Middle frontal gyrus (tissue), 1 donor: ENCODE data around the gene NFKBIA.
"Not testable (repeated sequence)": the region's sequence is repeated elsewhere in the genome, so short reads cannot be mapped to it uniquely, and the experiment has no call there.

Experiments
- DNase-seq: peaks from one replicate; pipeline ENCODE4 v3.0.0-alpha.2; 2015; ENCODE audit warnings: low spot score; ENCODE audit errors: extremely low spot score

The NFKBIA gene

GRCh38 chr14:35390577-35391387, 13.8 kb downstream of the NFKBIA start:
- no peak for DNase-seq

- no peak for DNase-seq
These were observed 15.3 kb downstream of the NFKBIA start for GRCh38 chr14:35389315-35389667.

DNA sequence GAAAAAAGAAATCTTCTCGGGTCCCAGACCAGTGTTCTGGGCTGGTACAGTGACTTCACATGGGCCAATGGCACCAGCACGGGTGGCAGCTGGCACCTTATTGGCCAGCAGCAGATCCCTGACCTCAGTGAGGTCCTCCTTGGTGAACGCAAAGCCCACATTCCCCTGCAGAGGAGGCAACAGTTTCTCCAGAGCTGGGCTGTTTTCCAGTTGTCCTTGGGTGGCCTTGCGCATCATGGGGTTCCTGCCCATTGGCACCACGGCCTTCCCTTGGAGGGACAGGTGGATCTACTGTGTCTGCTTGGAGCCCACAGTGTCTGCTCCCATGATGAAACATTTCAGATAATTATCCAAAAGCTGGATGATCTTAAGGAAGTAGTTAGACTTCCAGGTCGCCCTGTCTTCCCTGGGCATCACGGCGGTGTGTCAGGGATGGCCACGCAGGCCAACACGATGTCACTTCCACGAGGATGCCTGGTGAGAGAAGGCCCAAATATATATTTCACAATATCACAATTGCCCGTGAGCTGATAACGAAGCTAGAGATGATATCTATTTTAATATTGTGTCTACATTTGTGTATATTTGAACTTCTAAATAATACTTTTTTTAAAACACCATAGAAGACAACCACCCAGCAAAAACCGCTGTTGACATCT, 15.8 kb downstream of the NFKBIA start:
- no peak for DNase-seq

- DNase-seq: no peak
These were observed 16.6 kb downstream of the NFKBIA start for GRCh38 chr14:35387713-35388579.

GRCh38 chr14:35387219-35387618, 17.3 kb downstream of the NFKBIA start:
- no peak for DNase-seq

DNA sequence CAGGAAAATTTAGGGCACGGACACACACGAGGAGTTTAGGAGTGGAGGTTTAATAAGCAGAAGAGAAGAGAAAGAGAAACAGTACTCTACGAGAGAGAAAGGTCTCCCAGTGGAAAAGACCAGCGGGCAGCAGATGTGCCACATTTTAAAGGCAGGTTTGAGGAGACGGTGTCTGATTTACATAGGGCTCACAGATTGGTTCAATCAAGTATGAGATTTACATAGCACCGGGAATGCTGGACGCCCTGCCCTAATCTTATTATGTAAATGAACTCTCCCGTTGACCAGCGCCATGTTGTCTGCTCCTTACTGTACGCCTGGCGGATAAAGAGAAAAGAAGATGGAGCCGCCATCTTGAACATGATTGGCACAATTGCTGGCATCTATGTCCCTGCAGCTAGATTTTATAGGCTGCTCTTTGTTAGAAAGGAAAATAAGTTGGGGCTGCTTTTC, 17.9 kb downstream of the NFKBIA start:
- no peak for DNase-seq

GRCh38 chr14:35385042-35385839, 19.3 kb downstream of the NFKBIA start:
- peak; percentile 44 for DNase-seq

GRCh38 chr14:35384455-35385041, 20.0 kb downstream of the NFKBIA start:
- DNase-seq: no peak

- DNase-seq: no peak
These were observed 20.7 kb downstream of the NFKBIA start for GRCh38 chr14:35383569-35384454.

- no peak for DNase-seq
These were observed 23.8 kb downstream of the NFKBIA start for GRCh38 chr14:35380794-35381193.

GRCh38 chr14:35379234-35379933, 25.2 kb downstream of the NFKBIA start:
- DNase-seq: not testable (repeated sequence)

- DNase-seq: no peak
These were observed 25.9 kb downstream of the NFKBIA start for GRCh38 chr14:35378425-35379233.

DNA sequence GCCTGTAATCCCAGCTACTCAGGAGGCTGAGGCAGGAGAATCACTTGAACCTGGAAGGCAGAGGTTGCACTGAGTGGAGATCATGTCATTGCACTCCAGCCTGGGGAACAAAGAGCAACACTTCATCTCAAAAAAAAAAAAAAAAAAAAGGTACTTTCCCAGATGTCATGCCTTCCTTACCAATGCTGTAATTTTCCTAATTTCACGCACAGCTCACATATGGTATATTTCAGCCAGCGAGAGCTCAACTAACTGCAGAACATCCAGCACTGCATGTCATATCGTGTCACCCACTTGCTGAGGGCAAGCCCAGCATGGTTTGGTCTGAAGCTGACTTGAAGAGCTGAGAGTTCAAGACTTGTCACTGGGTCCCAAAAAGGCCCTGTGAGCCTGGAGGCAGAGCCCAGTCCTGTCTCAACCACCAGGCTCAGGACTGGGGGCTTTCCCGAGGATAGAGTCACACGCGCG, 29.0 kb downstream of the NFKBIA start:
- no peak for DNase-seq

DNA sequence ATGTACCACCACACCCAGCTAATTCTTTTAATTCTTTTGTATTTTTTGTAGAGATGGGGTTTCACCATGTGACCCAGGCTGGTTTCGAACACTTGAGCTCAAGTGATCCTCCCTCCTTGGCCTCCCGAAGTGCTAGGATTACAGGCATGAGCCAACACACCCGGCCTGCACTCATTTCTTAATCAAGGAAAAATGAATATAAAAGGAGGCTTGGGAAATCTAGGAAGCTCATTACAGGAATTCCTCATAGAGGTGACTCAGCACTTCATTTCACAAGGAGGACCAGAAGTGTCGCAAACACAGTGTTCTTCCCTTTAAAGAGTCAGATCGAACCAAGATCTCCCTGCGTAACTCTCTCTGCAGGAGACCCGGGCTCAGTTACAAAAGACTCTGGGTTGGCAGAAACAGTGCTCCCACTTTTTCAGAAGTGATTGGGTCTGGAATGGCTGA, 30.3 kb downstream of the NFKBIA start:
- DNase-seq: no peak

GRCh38 chr14:35373208-35373607, 31.3 kb downstream of the NFKBIA start:
- DNase-seq: not testable (repeated sequence)

DNA sequence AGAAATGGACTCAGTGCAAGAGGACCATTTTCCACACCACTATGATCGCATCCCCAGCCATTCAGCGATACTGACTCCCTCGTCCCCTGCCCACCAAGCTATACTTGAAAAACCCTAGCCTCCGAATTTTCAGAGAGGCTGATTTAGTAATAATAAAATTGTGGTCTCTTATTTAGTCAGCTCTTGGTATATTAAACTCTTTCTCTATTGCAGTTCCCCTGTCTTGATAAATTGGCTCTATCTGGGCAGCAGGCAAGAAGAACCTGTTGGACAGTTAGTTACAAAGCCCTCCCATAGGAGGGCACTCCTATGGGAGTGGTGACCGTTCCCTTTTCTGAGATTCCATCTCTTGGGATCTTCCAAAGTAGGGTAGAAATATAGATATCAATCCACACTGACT, 33.6 kb downstream of the NFKBIA start:
- no peak for DNase-seq

DNA sequence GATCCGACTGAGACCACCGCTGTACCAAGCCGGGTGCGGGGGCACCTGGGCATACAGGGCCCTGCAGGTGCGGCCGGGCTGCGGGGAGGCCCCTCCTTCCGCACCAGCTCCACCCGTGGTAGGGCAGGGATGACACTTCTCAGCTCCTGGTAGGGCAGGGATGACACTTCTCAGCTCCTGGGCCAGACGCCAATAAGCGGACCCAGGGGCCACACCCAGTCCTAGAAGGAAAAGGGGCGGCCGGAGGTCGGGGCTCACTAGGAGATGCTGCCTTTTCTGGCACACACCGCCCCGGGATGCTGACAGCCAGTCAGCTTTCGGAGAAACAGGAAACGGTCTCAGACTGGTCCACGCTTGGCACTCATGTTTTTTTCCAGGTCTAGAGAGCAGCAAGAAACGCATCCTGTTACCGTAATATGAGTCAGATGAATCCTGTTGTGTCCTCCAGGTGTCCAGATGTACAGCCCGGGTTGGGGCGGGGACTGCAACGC, 34.8 kb downstream of the NFKBIA start:
- no peak for DNase-seq
